Ovary (tissue), 9 donors: ENCODE data around the gene RABGAP1L. TPM values are rescaled to one million over a fixed set of nuclear protein-coding genes. Genes with fewer than 3 reads are reported as not detected.

Source experiments
- DNase-seq, 5 donors: peaks; one replicate each; pipeline ENCODE4 v3.0.0-alpha.2; 2019 to 2020
- H3K27ac ChIP-seq, 2 donors: fragments of 200-600 bp; one replicate each; pipeline versions ENCODE4 v1.5.1 to v1.8.0; 2019 to 2022
- H3K27me3 ChIP-seq: fragments of 200-600 bp; one replicate; pipeline ENCODE4 v1.8.0; 2022
- H3K36me3 ChIP-seq: fragments of 200-600 bp; sonication (generic); one replicate; pipeline ENCODE4 v1.5.1; 2019
- H3K4me1 ChIP-seq: one replicate; pipeline ENCODE4 v1.8.1; 2013; ENCODE audit warnings: mild to moderate bottlenecking, moderate library complexity; ENCODE audit not compliant: insufficient read depth
- H3K4me3 ChIP-seq: fragments of 200-600 bp; sonication (generic); one replicate; pipeline ENCODE4 v1.5.1; 2017
- H3K9me3 ChIP-seq, 2 donors: fragments of 200-600 bp in 1 of 2; sonication (generic) in 1 of 2; one replicate each; pipeline versions ENCODE4 v1.5.1 to v1.8.1; 2013 to 2019; ENCODE audit warnings: mild to moderate bottlenecking in 1 of 2, moderate library complexity in 1 of 2
- EP300 ChIP-seq: sonication (generic); formaldehyde crosslinking; IDR thresholded peaks from one replicate; pipeline ENCODE4 v1.6.1; 2017; ENCODE audit warnings: antibody characterized with exemption
- POLR2A ChIP-seq: fragments of 450-650 bp; IDR thresholded peaks from one replicate; pipeline ENCODE4 v1.6.1; 2017; ENCODE audit warnings: antibody characterized with exemption, mild to moderate bottlenecking, moderate library complexity
- WGBS, 3 donors: extraction: QIAGEN DNeasy Blood & Tissue Kit in 1 of 3; methylation state at CpG; one replicate each; pipeline versions ENCODE4 v1.1.5 to v1.1.7; 2013 to 2017; 5-methylcytosine and 5-hydroxymethylcytosine counted together
- intact Hi-C, 4 donors: fragments of 100-400 bp; cut with DNase I; formaldehyde crosslinking; loops; one replicate each; pipeline versions ENCODE4 v1.11.0 to v1.15.1; 2022 to 2023
- polyA plus RNA-seq, 2 donors: library from polyadenylated mRNA; stranded (reverse); fragments of 200-250 nt in 1 of 2; fragments of 350-450 nt in 1 of 2; fragmentation: Illumina TruSeq in 1 of 2; extraction: RNeasy Lipid Tissue Mini Kit (QIAGEN cat#74804) in 1 of 2; gene quantifications; one replicate each; pipeline ENCODE4 v1.2.3, GENCODE V29; 2013 to 2014
- total RNA-seq, 7 donors: library from RNA; depleted of rRNA in 2 of 7; stranded (reverse); fragments of >200 nt in 2 of 7; fragmentation: NEBNext Ultra II Directional in 3 of 7; extraction: Animal tissue kit (Norgen Biotek cat#: 25700) in 3 of 7; gene quantifications; one replicate each; pipeline versions ENCODE4 v1.1.0 to v1.2.4, GENCODE V29; 2016 to 2023
- TF ChIP-seq, protein P1 (sequence below), 3 donors: fragments of 450-650 bp in 2 of 3; fragments of 200-600 bp in 1 of 3; IDR thresholded peaks; one replicate each; pipeline versions ENCODE4 v1.5.1 to v1.8.0; 2016 to 2022; ENCODE audit warnings: antibody characterized with exemption in 3 of 3, mild to moderate bottlenecking in 1 of 3
- donor health status: DM: no; HTN: no; CAD: no; lungs with moderate emphysema.
- donor health status: DM: no; HTN: no; CAD: no.
- donor health status: Bipolar disorder and iron deficiency.
- donor health status: DM: yes; HTN: yes; CAD: no.
- donor health status: DM: no; HTN: no; CAD: no.
- donor health status: DM: yes; HTN: yes; CAD: no.

Gene RABGAP1L
- total and polyA plus RNA-seq, 9 donors, result 17.1 to 56.5 (median 43.6) TPM

GRCh38 chr1:174974711-174975119 is 815.4 kb downstream of the RABGAP1L start:
- TF ChIP-seq, protein P1, sequence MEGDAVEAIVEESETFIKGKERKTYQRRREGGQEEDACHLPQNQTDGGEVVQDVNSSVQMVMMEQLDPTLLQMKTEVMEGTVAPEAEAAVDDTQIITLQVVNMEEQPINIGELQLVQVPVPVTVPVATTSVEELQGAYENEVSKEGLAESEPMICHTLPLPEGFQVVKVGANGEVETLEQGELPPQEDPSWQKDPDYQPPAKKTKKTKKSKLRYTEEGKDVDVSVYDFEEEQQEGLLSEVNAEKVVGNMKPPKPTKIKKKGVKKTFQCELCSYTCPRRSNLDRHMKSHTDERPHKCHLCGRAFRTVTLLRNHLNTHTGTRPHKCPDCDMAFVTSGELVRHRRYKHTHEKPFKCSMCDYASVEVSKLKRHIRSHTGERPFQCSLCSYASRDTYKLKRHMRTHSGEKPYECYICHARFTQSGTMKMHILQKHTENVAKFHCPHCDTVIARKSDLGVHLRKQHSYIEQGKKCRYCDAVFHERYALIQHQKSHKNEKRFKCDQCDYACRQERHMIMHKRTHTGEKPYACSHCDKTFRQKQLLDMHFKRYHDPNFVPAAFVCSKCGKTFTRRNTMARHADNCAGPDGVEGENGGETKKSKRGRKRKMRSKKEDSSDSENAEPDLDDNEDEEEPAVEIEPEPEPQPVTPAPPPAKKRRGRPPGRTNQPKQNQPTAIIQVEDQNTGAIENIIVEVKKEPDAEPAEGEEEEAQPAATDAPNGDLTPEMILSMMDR (IDR thresholded peaks at IDR 0.05), result no peak
- TF ChIP-seq POLR2A (no peak), EP300 (no peak)
- Histone ChIP-seq H3K4me3 (no peak overlapping the region), H3K36me3 (no peaks in the 10 kb centered on the region), H3K27me3 (no peaks in the 10 kb centered on the region), H3K27ac (no peak overlapping the region), H3K4me1 (no peaks in the 10 kb centered on the region), H3K9me3 (no peaks in the 10 kb centered on the region)
- intact Hi-C loops, result no loop called here
- peak in 1 of 5 donors; percentile 35 for DNase-seq
- 31 to 49% (median 41%) methylated on average over 2 of the region's 2 CpGs for WGBS, 3 donors

- Histone ChIP-seq H3K27ac (no peak overlapping the region), H3K4me1 (no peaks in the 10 kb centered on the region), H3K9me3 (no peaks in the 10 kb centered on the region), H3K36me3 (no peaks in the 10 kb centered on the region), H3K4me3 (no peak overlapping the region), H3K27me3 (no peaks in the 10 kb centered on the region)
- intact Hi-C loops, result no loop called here
- DNase-seq, result no peak
- TF ChIP-seq, protein P1 (IDR thresholded peaks at IDR 0.05), result no peak
- 73 to 97% (median 97%) methylated on average over 1 of the region's 1 CpG for WGBS, 3 donors
These were observed 816.4 kb downstream of the RABGAP1L start for GRCh38 chr1:174975764-174976163.

GRCh38 chr1:174976436-174977108 is 817.3 kb downstream of the RABGAP1L start:
- intact Hi-C loops, result no loop called here
- H3K9me3 ChIP-seq, result no peaks in the 10 kb centered on the region
- TF ChIP-seq EP300 (no peak), POLR2A (no peak)
- TF ChIP-seq, protein P1 (IDR thresholded peaks at IDR 0.05), result no peak
- H3K27me3 ChIP-seq, result no peaks in the 10 kb centered on the region
- H3K4me1 ChIP-seq, result no peaks in the 10 kb centered on the region
- H3K27ac ChIP-seq, result no peak overlapping the region
- no peak overlapping the region for H3K4me3 ChIP-seq
- WGBS, 3 donors, result 70 to 73% (median 72%) methylated on average over 4 of the region's 4 CpGs
- H3K36me3 ChIP-seq, result no peaks in the 10 kb centered on the region
- DNase-seq, result peak in 1 of 5 donors; percentile 41

GRCh38 chr1:174982971-174983689 is 823.8 kb downstream of the RABGAP1L start:
- peak in 1 of 5 donors; percentile 52 for DNase-seq
- Histone ChIP-seq H3K36me3 (no peaks in the 10 kb centered on the region), H3K4me3 (no peak overlapping the region), H3K27ac (no peak overlapping the region), H3K4me1 (no peaks in the 10 kb centered on the region), H3K27me3 (no peaks in the 10 kb centered on the region), H3K9me3 (no peaks in the 10 kb centered on the region)
- intact Hi-C loops, result loop anchor here in 3 of 4 donors (5.0 to 10.0 kb wide), 2 partner anchors 208 to 216 kb away; no protein-coding TSS in a partner anchor
- TF ChIP-seq POLR2A (no peak), EP300 (no peak)
- TF ChIP-seq, protein P1 (IDR thresholded peaks at IDR 0.05), result peak; percentile 56 to 81 (median 60)
